Effector CD8-positive, alpha-beta T cell (primary cell): ENCODE measurements around the gene SPRING1.

Experiments
- DNase-seq: peaks from one replicate; lab custom pipeline; 2025; lab: John Stamatoyannopoulos, UW

SPRING1 gene

DNA sequence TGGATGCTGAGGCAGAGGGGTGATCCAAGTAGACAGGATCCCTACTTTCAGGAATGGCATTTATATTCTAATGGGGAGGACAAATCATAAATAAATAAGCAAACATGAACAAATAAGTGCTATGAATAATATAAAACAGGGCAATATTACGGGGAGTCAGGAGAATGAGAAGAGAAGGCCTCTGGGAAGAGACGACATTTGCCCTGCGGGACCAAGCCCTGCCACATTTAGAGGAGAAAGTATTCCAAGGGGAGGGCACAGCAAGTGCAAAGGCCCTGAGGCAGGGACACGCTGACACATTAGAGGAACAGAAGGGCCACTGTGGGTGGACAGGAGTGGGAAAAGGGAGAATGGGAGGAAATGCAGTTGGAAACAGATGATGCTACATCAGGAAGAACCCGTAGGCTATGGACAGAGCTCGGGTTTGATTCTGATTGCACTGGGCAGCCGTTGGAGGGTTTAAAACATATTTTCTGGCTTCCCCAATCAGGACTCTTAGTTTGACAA, 1.6 kb upstream of the SPRING1 start:
- no peak for DNase-seq

DNA sequence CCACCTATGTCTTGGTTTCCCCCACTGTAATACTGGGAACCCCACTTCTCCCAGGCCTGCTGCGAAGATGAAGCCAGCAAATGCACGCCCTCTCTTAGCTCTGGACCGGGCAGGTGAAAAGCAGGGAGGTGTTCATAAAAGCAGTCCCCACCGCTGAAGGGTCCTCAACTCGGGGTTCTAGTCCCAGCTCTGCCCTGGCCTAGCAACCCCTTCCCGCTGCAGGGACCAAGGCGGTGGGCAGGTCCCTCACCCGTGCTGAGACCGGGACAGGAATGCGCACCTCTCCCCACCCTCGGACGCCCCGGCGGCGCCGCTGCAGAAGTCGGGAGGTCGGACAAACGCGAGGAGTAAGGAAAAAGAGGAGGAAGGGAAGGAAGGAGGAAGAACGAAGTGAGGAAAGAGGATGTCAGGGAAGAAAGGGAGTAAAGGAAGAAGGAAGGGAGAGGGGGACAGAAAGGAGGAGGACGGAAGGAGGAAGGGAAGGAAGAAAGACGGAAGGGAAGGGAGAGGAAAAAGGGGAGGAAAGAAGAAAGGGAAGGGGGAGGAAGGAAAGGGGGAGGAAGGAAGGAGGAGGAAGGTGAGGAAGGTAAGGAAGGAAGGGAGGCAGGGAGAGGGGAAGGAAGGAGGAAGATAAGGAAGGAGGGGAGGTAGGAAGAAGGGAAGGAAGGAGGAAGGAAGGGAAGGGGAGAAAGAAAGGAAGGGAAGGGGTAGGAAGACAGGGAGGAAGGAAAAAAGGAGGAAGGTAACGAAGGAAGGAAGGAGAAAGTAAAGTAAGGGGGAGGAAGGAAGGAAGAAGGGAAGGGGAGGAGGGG, 701 bp downstream of the SPRING1 start:
- DNase-seq = no peak

DNA sequence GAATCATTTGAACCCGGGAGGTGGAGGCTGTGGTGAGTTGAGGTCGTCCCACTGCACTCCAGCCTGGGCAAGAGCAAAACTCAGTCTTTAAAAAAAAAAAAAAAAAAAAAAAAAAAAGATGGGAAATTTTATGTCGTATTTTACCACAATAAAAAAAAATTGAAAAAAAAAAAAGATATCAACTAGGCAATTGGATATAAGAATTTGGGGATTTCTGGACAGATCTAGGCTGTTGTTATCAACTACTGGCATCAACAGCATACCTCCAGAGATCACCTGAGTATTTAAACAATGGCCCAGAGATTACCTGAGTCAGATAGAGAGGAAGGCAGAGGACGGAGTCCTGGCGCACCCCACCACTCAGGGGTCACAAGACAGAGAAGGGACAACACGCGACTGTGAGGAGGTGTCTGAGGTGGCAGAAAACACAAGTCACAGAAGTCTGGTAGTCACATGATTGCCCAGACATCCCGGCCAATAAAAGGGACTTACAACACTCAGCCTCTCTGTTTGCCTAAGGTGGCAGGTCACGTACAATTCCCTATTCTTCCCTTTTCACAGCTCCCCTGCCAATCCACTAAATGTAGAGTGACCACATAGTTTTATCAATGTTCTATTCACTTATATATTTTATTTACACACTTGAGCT, 1.8 kb downstream of the SPRING1 start:
- DNase-seq = no peak

DNA sequence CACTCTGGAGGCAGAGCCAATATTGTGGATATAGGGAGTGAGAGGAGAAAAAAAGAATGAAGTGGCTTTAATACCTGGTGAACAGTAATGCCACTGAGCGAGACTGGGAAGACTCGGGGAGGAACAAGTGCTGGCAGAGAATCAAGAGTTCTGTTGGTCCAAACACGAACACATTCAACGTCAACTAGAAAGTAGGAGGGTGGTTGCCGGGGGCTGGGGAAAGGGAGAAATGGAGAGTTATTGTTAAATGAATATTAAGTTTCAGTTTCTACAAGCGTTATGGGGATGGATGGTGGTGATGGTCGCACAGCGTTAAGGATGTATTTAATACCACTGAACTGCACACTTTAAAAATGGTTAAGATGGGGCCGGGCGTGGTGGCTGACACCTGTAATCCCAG, 2.8 kb downstream of the SPRING1 start:
- no peak for DNase-seq

DNA sequence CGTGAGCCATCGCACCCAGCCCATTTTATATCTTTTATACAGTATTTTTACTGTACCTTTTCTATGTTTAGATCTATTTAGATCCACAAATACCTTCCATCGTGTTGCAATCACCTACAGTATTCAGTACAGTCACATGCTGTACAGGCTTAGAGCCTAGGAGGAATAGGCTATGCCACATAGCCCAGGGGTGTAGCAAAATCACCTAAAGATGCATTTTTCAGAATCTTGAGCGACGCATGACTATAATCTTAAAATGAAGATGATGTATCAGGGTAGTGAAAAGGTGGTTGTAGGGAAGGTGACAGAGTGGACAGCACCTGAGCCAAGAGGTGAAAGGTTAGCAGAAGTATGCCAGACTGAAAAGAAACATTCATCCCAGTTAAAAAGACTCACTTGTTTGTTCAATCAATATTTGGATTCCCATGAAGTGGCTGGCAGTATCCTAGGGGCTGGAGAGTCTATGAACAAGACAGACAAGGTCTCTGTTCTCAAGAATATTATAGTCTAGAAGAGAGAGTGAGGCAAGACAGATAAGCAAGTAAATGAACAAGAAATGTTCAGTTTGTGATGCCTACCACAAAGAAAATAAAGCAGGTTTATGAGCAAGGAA, 3.6 kb downstream of the SPRING1 start:
- no peak for DNase-seq

DNA sequence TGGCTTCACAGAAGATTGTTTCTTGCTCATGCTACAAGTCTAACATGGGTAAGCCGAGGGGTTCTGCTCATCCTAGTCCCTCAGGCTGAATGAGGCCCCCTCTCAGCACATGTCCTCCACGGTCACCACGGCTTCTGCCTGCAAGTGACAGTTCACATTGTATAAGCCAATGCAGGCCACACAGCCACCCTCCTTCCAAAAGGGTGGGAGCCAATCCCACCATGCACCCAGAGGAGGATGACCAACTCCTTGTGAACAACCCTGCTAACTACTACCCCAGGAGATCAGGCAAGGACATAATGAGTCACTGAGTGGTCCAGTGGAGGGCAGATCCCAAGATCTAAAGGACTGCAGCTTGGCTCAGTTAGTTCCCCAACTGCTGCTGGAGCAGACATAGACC, 6.1 kb downstream of the SPRING1 start:
- DNase-seq = no peak

DNA sequence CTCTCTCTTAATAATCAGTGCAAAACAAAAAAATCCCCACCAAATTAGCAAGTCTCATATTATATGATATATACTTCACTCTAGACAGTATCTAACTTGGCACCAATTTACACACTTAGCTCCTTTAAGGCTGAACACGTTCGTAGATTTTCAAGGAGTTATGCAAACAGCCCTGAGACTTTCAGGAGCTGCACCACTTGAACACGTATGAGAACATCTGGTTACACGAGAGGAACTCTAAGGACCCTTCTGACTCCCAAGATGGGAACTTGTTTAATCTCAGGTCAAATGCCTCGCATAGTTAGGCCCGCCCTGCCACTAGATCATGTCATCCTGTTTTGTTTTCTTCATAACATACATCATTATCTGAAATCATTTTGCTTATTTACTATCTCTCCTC, 10.0 kb downstream of the SPRING1 start:
- DNase-seq = no peak

DNA sequence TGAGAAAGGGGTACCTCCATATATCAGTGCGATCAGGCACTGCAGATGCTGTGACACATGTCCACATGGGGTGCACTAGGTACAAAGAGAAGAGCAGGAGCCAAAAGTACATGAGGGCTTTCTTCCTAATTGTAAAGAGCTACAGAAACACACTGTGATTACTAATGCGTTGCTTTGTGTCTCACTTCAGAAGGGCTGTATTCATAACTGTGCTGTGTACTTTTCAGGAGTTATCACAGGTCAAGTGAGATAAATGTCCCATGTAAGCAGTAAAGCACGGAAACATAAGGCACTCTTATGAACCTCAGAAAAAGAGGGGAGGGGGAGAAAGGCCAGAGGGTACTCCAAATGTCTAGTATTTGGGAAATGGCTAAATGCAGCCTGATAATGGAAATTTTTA, 10.6 kb downstream of the SPRING1 start:
- no peak for DNase-seq

DNA sequence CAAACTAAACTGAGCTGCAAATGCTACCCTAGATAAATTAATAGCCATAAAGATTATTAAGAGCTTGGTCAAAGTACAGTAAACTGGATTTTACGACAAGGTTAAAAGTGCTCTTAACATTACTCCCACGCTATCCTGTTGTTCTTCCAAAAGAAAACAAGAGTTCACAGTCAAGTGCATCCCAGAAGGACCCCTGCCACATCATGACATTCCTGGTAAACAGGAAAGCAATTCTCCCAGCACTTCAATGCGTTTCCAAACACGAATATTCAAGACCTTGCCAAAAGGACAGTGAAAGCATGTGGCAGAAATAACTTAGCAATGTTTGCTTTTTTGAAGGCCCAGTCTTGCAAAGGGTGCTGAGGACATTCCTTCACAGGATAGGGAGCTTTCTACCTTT, 11.2 kb downstream of the SPRING1 start:
- DNase-seq = no peak

DNA sequence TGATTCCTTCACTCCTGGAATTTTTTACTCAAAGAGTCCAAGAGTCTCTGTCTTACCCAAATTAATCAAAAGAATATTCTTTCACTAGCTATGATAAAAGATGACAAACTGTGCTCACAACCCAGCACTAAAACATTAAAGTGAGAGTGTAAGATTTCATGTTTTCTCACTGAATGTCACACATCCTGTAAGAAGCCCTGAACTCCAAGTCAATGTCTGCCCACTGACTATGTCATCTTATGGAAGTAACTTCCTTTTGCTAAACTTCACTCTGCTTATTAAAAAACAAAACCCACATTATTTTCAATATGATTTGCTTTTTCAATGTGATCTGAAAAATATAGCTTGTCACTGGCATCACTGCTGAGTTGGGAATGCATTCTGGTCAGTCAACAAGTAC, 15.6 kb downstream of the SPRING1 start:
- no peak for DNase-seq

DNA sequence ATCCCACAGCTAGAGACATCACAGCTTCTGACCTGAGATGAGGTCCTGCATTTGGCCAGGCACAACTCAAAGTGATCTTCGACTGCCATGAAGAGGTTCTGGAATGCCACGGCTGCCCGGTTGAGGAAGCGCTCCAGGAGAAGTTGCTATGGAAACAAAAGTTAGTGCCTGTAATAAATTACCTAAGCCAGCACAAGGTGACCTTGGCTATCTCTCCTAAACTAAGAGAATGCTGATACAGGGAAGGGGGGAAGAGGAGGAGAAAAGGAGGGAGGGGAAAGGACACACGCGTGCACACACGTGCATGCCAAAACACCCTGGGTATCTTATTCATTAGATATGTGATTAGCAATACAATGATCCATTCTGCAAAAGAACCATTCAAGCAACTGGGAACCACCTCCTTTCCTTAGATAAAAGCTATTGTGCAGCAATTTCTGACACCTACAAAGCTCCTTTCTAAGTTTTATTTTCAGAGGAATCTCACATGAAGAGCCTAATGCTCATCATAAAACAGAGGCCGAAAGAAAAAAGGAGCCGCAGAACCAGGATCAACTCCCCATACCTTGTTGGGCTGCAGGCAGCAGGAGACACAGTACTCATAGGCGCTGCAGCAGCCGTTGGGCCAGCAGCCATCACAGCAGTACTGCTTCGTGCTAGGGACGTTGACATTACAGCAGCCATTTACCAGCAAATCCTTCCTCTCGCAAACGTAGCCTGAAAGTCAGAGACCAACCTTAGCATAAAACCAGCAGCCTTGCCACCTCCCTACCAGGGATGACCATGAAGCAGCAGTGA, 17.9 kb downstream of the SPRING1 start:
- no peak for DNase-seq

DNA sequence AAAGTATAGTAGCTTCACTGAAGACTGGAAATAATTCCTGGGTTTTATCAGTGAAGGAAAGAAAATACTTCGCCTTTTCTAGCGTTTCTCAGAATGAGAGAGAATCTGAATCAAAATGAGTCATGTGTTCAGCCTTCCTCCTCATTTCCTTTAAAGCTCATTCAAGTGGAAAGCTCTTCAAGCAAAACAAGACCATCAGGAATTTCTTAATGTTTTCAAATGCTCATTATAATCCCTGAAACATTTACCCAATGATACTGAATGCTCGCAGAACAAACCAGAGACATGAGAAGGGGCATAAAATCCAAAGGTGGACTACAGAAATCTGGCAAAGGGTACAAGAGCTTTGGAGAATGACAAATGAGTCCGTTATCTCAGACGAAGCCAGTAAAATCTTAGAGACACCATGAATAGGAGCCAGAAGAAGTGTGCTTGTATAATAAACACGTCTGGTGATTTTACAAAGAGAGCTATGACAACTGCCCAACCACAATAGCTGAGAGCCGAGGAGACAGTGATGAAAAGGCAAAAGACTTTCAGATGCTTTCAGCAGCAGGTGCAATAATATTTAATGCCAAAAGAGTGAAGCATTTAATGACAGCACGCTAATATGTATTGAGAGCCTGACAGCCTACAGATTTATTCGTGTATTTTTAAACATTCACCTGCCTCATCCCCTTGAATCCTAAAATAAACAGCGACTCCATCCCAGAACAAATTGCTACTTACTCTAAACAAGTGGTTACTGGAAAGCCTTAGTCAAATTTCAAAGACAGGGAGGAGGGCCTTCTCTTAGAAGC, 19.0 kb downstream of the SPRING1 start:
- DNase-seq = no peak

DNA sequence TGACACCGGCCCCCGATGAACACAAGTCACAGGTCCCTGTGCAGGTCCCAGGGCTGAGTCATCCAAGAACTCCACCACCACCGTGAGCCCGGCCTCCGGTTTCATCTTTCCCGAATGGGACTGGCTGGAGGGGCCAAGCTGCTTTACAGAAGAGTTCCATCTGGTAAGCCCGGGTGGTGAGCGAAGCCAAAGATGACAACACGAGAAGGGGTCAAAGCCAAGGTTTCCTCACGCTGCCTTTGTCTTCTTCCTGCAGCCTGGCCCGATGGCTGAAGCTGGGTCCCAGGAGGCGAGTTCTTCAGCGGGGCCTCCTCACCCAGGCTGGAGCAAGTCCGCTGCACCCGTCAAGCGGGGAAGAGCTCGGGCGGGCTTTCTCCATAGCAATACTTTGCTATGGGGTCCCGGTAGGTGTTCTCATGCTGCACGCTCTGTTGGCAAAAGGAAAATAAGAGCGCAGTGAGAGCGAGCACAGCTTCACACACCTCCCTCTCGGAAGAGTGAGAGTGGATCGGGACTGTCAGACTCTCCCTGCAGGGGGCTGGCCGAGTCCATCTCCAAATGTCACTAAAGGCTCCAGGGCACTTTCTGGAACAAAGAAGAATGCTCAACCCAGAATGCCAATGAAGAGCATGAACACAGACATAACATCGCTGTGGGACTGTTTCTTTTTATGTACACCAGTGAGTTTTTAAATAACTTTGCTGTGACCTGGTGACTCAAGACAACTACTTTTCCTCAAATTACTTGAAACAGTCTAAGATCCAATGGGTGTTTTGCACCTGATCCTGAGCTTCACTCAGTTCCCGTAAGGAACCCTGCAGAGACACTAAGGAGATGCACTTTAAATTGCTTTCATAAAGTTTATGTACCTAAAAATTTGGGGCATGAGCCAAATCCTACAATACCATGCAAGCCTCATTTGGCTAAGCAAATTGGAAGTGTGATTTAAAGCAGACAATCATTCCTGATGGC, 20.1 kb downstream of the SPRING1 start:
- no peak for DNase-seq

DNA sequence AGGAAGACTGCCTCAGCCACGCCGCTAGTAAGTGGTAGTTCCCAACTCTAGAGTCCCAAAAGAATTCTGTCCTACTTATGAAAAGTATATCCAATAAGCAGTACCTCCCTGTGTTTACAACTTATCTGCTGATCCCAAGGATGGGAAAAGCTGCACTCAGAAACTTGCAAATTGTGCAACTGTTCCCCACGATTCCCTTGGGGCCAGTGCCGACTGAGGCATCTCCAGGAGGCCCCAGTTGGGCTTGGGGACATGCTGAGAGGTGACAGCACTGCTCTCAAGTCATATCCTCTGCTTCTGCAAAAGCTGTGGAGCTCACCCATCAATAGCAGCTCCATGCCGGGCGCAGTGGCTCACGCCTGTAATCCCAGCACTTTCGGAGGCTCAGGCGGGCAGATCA, 23.7 kb downstream of the SPRING1 start:
- DNase-seq = no peak

DNA sequence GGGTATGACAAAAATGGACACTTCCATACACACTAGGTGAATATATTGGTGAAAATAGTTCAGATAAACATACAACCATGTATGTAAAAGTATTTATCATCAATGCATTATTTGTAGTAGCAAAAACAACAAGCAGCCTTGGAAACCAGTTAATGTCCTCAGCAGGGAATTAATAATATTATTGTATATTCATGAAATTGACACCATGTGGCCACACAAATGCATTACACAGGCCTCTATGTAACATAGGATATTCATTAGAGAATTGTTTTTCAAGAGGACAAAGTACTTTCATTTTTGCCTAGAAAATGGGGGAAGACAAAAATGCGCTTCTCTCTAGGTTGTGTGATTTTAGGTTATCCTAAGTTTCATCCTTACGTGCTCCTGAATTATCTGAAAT, 24.3 kb downstream of the SPRING1 start:
- DNase-seq = no peak

DNA sequence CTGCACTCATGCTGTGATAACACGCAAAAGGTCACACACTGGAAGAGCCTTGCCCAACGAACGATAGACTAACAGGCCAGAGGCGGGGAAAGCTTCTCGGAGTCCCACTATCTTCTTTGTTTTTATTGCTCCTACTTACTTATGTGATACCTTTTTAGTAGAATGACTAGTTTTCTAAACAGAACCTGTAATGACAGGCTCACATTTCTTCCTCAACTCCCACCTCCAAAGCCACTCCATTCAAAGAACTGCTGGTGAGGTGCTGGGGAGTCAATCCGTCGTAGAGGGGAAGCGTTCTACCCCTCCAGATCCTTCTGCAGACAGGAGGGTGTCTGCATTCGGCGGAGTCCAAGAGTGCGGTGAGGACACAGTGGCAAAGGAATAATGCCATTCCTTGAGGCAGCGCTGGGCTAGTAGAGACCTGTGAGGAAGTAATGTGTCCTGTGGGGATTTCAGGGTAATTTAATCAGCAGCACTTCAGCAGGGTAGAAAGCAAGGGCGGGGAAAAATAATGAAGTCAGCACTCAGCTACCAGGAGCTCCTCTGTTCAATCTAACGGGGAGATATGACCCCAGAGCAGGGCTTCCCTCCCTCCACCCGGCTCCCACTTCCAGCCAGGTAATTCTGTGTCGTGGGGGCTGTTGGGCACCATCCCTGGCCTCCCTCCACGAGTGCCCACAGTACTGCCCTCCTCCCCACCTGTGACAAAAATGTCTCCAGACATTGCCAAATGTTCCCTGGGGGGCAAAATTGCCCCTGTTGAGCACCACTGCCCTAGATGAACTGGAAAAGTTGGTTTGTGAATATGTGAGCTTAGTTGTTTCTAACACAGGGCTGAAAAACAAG, 25.2 kb downstream of the SPRING1 start:
- DNase-seq = no peak

DNA sequence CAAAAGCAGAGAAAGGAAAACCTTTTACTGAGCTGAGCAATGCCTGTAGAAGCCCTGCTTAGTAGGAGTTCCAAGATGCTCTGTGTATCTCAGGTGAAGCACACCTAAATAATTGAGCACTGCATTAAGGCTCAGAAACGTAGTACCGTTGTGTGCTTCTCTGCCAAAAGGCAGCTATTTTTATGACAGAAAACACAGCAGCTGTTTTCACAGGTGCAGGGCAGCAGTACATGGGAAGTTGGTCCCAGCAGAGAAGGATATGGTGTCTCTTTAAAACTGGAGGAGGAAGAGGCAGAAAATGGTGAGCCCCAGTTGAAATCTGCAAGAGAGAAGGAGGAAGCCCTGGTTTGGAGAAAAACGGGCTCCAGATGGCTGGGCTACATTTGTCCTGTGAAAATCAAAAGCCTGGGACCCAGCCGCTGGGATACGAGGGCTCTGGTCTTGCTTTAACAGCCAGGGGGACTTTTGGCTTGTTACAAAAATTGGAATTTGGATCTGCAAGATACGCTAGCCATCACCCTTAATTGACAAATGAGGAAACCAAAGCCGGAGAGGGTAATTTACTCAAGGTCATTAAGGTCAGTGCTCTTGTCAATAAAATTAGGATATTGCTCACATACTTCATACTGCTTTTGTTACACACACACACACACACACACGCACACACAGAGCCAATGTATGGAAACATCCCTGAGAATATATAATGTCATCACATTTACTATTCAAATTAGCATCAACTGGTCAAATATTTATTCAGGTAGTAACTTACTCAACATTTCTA, 27.3 kb downstream of the SPRING1 start:
- no peak for DNase-seq

DNA sequence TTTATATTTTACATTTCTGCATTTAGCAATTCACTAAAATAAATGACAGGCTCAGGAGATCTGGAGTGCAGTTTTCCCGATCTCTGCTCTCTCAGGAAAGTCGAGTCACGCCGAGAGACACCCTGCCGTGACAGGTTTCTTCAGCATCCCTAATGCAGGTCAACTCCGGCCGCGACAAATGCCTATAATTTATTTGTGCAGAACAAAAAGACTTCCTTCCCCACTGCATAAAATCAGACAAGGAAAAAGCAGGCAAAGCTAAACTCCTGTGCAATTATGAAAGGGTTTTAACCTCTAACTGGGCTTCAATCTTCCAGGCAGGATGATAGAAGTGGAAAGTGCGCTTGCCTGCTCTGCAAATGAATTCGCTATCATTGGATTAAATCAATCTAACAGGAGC, 28.1 kb downstream of the SPRING1 start:
- DNase-seq = no peak
